K562 (cell line): ENCODE results near the gene KCTD3. TPM values are rescaled to one million over a fixed set of nuclear protein-coding genes. Genes with fewer than 3 reads are reported as not detected.

Experiments used
- ATAC-seq: fragments of 200-7000 bp; cut with Tn5 transposase; 3 replicates; pipeline ENCODE4 v1.9.1; 2020; ENCODE audit warnings: moderate library complexity
- BruUV-seq: library from RNA; stranded (reverse); fragments of 400-500 nt; replicated peaks from 2 replicates; lab custom pipeline; 2021; lab: Mats Ljungman, UMichigan
- CTCF ChIA-PET: fragments of 300-600 bp; formaldehyde crosslinking; extraction: SDS; loops from one replicate; lab custom pipeline; 2021; ENCODE audit warnings: low intra/inter-chr PET ratio; lab: Yijun Ruan, JAX
- POLR2A ChIA-PET: fragments of 300-600, 350-650 bp; sonication (Branson Sonifier 250); formaldehyde crosslinking; extraction: SDS; loops from one replicate; lab custom pipeline; 2021; ENCODE audit warnings: antibody characterized with exemption, inconsistent platforms; lab: Yijun Ruan, JAX
- DNase-seq, 4 experiments: peaks; one replicate each; pipeline versions ENCODE4 v3.0.0 to v3.0.0-alpha.2; 2011 to 2018; ENCODE audit warnings: low spot score in 3 of 4, mixed read lengths in 3 of 4; ENCODE audit errors: extremely low read depth in 1 of 4
- FAIRE-seq: peaks from 2 replicates; lab custom pipeline; 2011; peaks lifted over from hg19 to GRCh38; lab: Jason Lieb, UNC
- H2AFZ ChIP-seq: 2 replicates; pipeline ENCODE4 v1.6.0; 2011; ENCODE audit warnings: low read depth, low read length, control low read depth, inconsistent platforms
- H3K27ac ChIP-seq: fragments of 200-600 bp; 3 replicates; pipeline ENCODE4 v1.8.0; 2011; ENCODE audit warnings: low read depth, mild to moderate bottlenecking, control low read depth, inconsistent platforms, low read length, moderate library complexity, mixed read lengths; ENCODE audit errors: extremely low read depth
- H3K27me3 ChIP-seq, 2 experiments: fragments of 300-600 bp in 1 of 2; 2 replicates in 1 of 2; 3 replicates in 1 of 2; pipeline versions ENCODE4 v1.6.0 to v1.8.0; 2011; ENCODE audit warnings: inconsistent platforms in 2 of 2, low read length in 2 of 2, mild to moderate bottlenecking in 1 of 2, mixed read lengths in 1 of 2, moderate library complexity in 1 of 2; ENCODE audit not compliant: control insufficient read depth in 2 of 2, insufficient read depth in 2 of 2
- H3K36me3 ChIP-seq: fragments of 300-600 bp; 3 replicates; pipeline ENCODE4 v1.8.0; 2011; ENCODE audit warnings: mild to moderate bottlenecking, low read length, inconsistent platforms; ENCODE audit not compliant: control insufficient read depth, insufficient read depth
- H3K4me1 ChIP-seq, 2 experiments: fragments of 200-600 bp in 1 of 2; replicated peaks in 1 of 2; 2 replicates in 1 of 2; 3 replicates in 1 of 2; pipeline versions ENCODE4 v1.5.1 to v1.8.0; 2011; ENCODE audit warnings: inconsistent platforms in 2 of 2, low read length in 2 of 2, mild to moderate bottlenecking in 1 of 2, mixed read lengths in 1 of 2, moderate library complexity in 1 of 2; ENCODE audit not compliant: control insufficient read depth in 2 of 2, insufficient read depth in 2 of 2
- H3K4me2 ChIP-seq: 2 replicates; pipeline ENCODE4 v1.6.1; 2011; ENCODE audit warnings: low read length, control low read depth, inconsistent platforms, mixed read lengths; ENCODE audit not compliant: insufficient read depth
- H3K4me3 ChIP-seq: fragments of 200-600 bp; sonication (generic), shearing (Covaris generic); 2 replicates; pipeline ENCODE4 v1.5.1; 2016; ENCODE audit warnings: control low read depth, inconsistent platforms
- H3K79me2 ChIP-seq: fragments of 200-600 bp; 3 replicates; pipeline ENCODE4 v1.8.0; 2011; ENCODE audit warnings: low read length, inconsistent platforms; ENCODE audit not compliant: control insufficient read depth, insufficient read depth
- H3K9ac ChIP-seq, 2 experiments: 2 replicates each; pipeline versions ENCODE4 v1.6.0 to v1.6.1; 2011; ENCODE audit warnings: low read depth in 2 of 2, low read length in 2 of 2, control low read depth in 1 of 2, inconsistent platforms in 1 of 2, mild to moderate bottlenecking in 1 of 2, mixed read lengths in 1 of 2; ENCODE audit not compliant: insufficient read depth in 1 of 2
- H3K9me1 ChIP-seq: one replicate; pipeline ENCODE4 v1.6.0; 2011; ENCODE audit warnings: inconsistent platforms, mild to moderate bottlenecking, low read length, moderate library complexity; ENCODE audit not compliant: control insufficient read depth, insufficient read depth
- H3K9me3 ChIP-seq: replicated peaks from 2 replicates; pipeline ENCODE4 v1.5.1; 2011; ENCODE audit warnings: low read depth, low read length, inconsistent platforms; ENCODE audit not compliant: control insufficient read depth, insufficient read depth
- H4K20me1 ChIP-seq: replicated peaks from 2 replicates; pipeline ENCODE4 v1.6.1; 2011; ENCODE audit warnings: low read length, inconsistent platforms, mixed read lengths; ENCODE audit not compliant: control insufficient read depth, insufficient read depth
- ARID1B ChIP-seq: fragments of 450-650 bp; IDR thresholded peaks from 2 replicates; pipeline ENCODE4 v1.6.1; 2016; ENCODE audit warnings: antibody characterized with exemption, mild to moderate bottlenecking, inconsistent platforms
- ELF1 ChIP-seq: fragments of 200-800 bp; sonication (Bioruptor generic); IDR thresholded peaks from 2 replicates; pipeline ENCODE4 v1.6.1; 2016; ENCODE audit warnings: missing genetic modification characterization, missing compliant biosample characterization
- FOXM1 ChIP-seq, 2 experiments: fragments of 450-650 bp in 1 of 2; sonication (generic) in 1 of 2; formaldehyde crosslinking in 1 of 2; IDR thresholded peaks; 2 replicates each; pipeline versions ENCODE4 v1.6.1 to v1.9.0; 2017 to 2022; ENCODE audit warnings: low read depth in 2 of 2, mild to moderate bottlenecking in 2 of 2, missing genetic modification reagents in 1 of 2, moderate library complexity in 1 of 2
- HDAC3 ChIP-seq: fragments of 450-650 bp; IDR thresholded peaks from 2 replicates; pipeline ENCODE4 v1.6.1; 2018; ENCODE audit warnings: borderline replicate concordance, mild to moderate bottlenecking, moderate library complexity; ENCODE audit not compliant: partially characterized antibody
- KHSRP ChIP-seq: fragments of 450-650 bp; IDR thresholded peaks from 2 replicates; pipeline ENCODE4 v1.6.1; 2017
- MTF1 ChIP-seq: fragments of 250-450 bp; sonication (Bioruptor Pico); IDR thresholded peaks from 2 replicates; pipeline ENCODE4 v1.9.0; 2021; ENCODE audit warnings: moderate library complexity, mild to moderate bottlenecking, inconsistent platforms, borderline replicate concordance
- NFE2 ChIP-seq: IDR thresholded peaks from 2 replicates; pipeline ENCODE4 v1.6.1; 2014; ENCODE audit warnings: antibody characterized with exemption, low read depth
- RNF2 ChIP-seq: sonication (generic); IDR thresholded peaks from 2 replicates; pipeline ENCODE4 v1.6.1; 2016
- TEAD4 ChIP-seq, 2 experiments: sonication (generic) in 1 of 2; formaldehyde crosslinking in 1 of 2; IDR thresholded peaks; 2 replicates each; pipeline versions ENCODE4 v1.6.1 to v1.8.0; 2012 to 2022; ENCODE audit warnings: borderline replicate concordance in 1 of 2, inconsistent platforms in 1 of 2, low read length in 1 of 2, mild to moderate bottlenecking in 1 of 2, missing genetic modification reagents in 1 of 2
- TGIF2 ChIP-seq: sonication (generic); formaldehyde crosslinking; IDR thresholded peaks from 2 replicates; pipeline ENCODE4 v1.8.1; 2022; ENCODE audit warnings: mild to moderate bottlenecking, missing genetic modification reagents, moderate library complexity
- WGBS: fragments of 100-300 bp; shearing (Covaris generic); methylation state at CpG from one replicate; pipeline ENCODE4 v1.1.6; 2016; ENCODE audit warnings: low coverage, mixed read lengths; ENCODE audit not compliant: insufficient coverage; ENCODE audit errors: missing lambda C conversion rate; 5-methylcytosine and 5-hydroxymethylcytosine counted together
- in situ Hi-C: fragments of 300-500 bp; cut with MboI; formaldehyde crosslinking; loops from 4 replicates; pipeline ENCODE4 v1.15.0; 2018; ENCODE audit warnings: inconsistent platforms, mixed read lengths
- intact Hi-C: fragments of 100-400 bp; cut with micrococcal nuclease; formaldehyde crosslinking; loops from 2 replicates; pipeline ENCODE4 v1.14.2; 2022
- polyA plus RNA-seq, 8 experiments: library from polyadenylated mRNA; depleted of rRNA in 4 of 8; stranded (reverse) in 5 of 8; unstranded in 3 of 8; fragments of >200 nt; fragmentation: Nextera tagmentation in 2 of 8; fragmentation: Illumina TruSeq in 1 of 8; extraction: Ambion mirVana in 2 of 8; extraction: Trizol in 1 of 8; gene quantifications; 2 replicates each; pipeline versions ENCODE4 v1.2.1 to v1.2.3, GENCODE V29; 2011 to 2014; ENCODE audit warnings: inconsistent platforms in 1 of 8, missing spikeins in 1 of 8
- total RNA-seq, 7 experiments: library from RNA; depleted of rRNA in 6 of 7; stranded (reverse); fragments of >200 nt in 6 of 7; fragmentation: Illumina TruSeq in 2 of 7; extraction: Trizol in 2 of 7; gene quantifications; 2 replicates each; pipeline versions ENCODE4 v1.2.1 to v1.2.3, GENCODE V29; 2011 to 2021; ENCODE audit warnings: low replicate concordance in 1 of 7
- TF ChIP-seq, protein P1 (sequence below), 3 experiments: fragments of 200-800 bp in 1 of 3; sonication (Bioruptor generic) in 1 of 3; sonication (generic) in 1 of 3; formaldehyde crosslinking in 1 of 3; IDR thresholded peaks; 2 replicates each; pipeline versions ENCODE4 v1.6.1 to v1.8.0; 2016 to 2022; ENCODE audit warnings: mild to moderate bottlenecking in 2 of 3, missing compliant biosample characterization in 2 of 3, missing genetic modification characterization in 2 of 3, missing genetic modification reagents in 1 of 3
- TF ChIP-seq, protein P2 (sequence below): fragments of 250-450 bp; sonication (Bioruptor Pico); IDR thresholded peaks from 2 replicates; pipeline ENCODE4 v1.5.1; 2021; ENCODE audit warnings: mild to moderate bottlenecking

KCTD3 gene
- total and polyA plus RNA-seq, 9 of the 15 experiments (the other 6 are each of a cell fraction or from before 2014, with no cell fraction given), result 12.8 to 77.1 (median 44.3) TPM

DNA sequence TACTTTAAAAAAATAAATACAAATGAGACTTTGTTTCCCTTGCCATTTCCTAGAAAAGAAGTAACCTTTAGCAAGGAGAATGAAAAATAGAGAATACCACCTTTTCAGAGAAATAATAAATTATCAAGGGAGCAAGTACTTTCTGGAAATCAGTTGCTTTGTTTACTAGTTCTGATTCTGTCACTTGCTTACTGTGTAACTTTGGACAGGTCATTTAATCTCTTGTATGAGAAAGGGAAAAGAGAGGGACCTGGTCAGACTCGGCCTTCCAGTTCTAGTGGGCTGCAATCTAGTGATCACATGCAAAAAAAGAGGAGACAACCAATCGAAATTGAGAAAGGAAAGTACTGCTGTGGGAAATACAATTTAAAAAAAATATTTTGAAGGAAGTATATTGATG lies 34.2 kb downstream of the KCTD3 start:
- no peak overlapping the region for H2AFZ ChIP-seq
- TF ChIP-seq, protein P1, sequence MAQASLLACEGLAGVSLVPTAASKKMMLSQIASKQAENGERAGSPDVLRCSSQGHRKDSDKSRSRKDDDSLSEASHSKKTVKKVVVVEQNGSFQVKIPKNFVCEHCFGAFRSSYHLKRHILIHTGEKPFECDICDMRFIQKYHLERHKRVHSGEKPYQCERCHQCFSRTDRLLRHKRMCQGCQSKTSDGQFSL (CRISPR knock-in tag; IDR thresholded peaks at IDR 0.05), result no peak
- TF ChIP-seq, protein P1 (tag; IDR thresholded peaks at IDR 0.05), result no peak
- no peak for TF ChIP-seq MTF1 (CRISPR knock-in tag)
- H3K27me3 ChIP-seq, result no peaks in the 10 kb centered on the region
- no peak for DNase-seq
- CTCF ChIA-PET, result no interaction called here
- H4K20me1 ChIP-seq, result no peaks in the 10 kb centered on the region
- H3K4me1 ChIP-seq, result no peaks in the 10 kb centered on the region
- H3K4me3 ChIP-seq, result no peak overlapping the region
- in situ Hi-C loops, result no loop called here
- intact Hi-C loops, result loop anchor here (10.0 kb wide), 2 partner anchors 64 to 386 kb away; no protein-coding TSS in a partner anchor
- no peak for ATAC-seq
- no peak overlapping the region for H3K4me2 ChIP-seq
- FAIRE-seq, result no peak
- H3K9ac ChIP-seq, result no peak overlapping the region
- POLR2A ChIA-PET, result no interaction called here
- H3K9me3 ChIP-seq, result no peaks in the 10 kb centered on the region
- H3K36me3 ChIP-seq, result peaks cover 80% of the 10 kb centered on the region
- 45% methylated on average over 2 of the region's 2 CpGs for WGBS
- no peaks in the 10 kb centered on the region for H3K79me2 ChIP-seq
- BruUV-seq, result no TSS peak
- H3K27ac ChIP-seq, result no peak overlapping the region
- H3K9me1 ChIP-seq, result no peaks in the 10 kb centered on the region

GRCh38 chr1:215603319-215603718 lies 36.2 kb downstream of the KCTD3 start:
- no peak overlapping the region for H3K4me2 ChIP-seq
- no peaks in the 10 kb centered on the region for H4K20me1 ChIP-seq
- intact Hi-C loops, result loop anchor here (10.0 kb wide), 2 partner anchors 61 to 389 kb away; no protein-coding TSS in a partner anchor
- DNase-seq, result no peak
- H3K9ac ChIP-seq, result no peak overlapping the region
- no TSS peak for BruUV-seq
- TF ChIP-seq HDAC3 (no peak), FOXM1 (IDR thresholded peaks at IDR 0.05; ENCODE audit: low read depth) (no peak), FOXM1 (CRISPR knock-in tag; IDR thresholded peaks at IDR 0.05; ENCODE audit: low read depth) (no peak), TGIF2 (no peak), NFE2 (no peak), ELF1 (no peak), ARID1B (no peak), KHSRP (no peak), RNF2 (no peak), TEAD4 (IDR thresholded peaks at IDR 0.05; ENCODE audit: low read length) (no peak), TEAD4 (CRISPR knock-in tag; IDR thresholded peaks at IDR 0.05; ENCODE audit: borderline replicate concordance) (no peak)
- TF ChIP-seq, protein P2, sequence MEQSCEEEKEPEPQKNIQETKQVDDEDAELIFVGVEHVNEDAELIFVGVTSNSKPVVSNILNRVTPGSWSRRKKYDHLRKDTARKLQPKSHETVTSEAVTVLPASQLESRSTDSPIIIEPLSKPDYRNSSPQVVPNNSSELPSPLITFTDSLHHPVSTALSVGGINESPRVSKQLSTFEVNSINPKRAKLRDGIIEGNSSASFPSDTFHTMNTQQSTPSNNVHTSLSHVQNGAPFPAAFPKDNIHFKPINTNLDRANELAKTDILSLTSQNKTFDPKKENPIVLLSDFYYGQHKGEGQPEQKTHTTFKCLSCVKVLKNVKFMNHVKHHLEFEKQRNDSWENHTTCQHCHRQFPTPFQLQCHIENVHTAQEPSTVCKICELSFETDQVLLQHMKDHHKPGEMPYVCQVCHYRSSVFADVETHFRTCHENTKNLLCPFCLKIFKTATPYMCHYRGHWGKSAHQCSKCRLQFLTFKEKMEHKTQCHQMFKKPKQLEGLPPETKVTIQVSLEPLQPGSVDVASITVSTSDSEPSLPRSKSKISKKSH (CRISPR knock-in tag), result no peak
- CTCF ChIA-PET, result no interaction called here
- H3K79me2 ChIP-seq, result no peaks in the 10 kb centered on the region
- no peaks in the 10 kb centered on the region for H3K4me1 ChIP-seq
- in situ Hi-C loops, result no loop called here
- H3K36me3 ChIP-seq, result peaks cover 76% of the 10 kb centered on the region; the same call in 2 of the 3 replicates
- POLR2A ChIA-PET, result interaction anchor here (1.7 kb wide), 1 partner anchor 9 kb away, joined by 4 read pairs; no protein-coding TSS in a partner anchor
- no peaks in the 10 kb centered on the region for H3K9me1 ChIP-seq
- H3K4me3 ChIP-seq, result no peak overlapping the region
- H3K9me3 ChIP-seq, result no peaks in the 10 kb centered on the region
- ATAC-seq, result no peak
- H3K27me3 ChIP-seq, result no peaks in the 10 kb centered on the region
- no peak for FAIRE-seq
- no peak overlapping the region for H3K27ac ChIP-seq
- no peak overlapping the region for H2AFZ ChIP-seq
